ENCODE data around the gene MCF2L2.

GRCh38 chr3:183151086-183151485, 277.3 kb downstream of the MCF2L2 start:
- TF ChIP-seq CTCF (IDR thresholded peaks at IDR 0.05), result no peak
- no peak for TF ChIP-seq POLR2A (IDR thresholded peaks at IDR 0.05)
- no peak for TF ChIP-seq POLR2AphosphoS5 (IDR thresholded peaks at IDR 0.05; ENCODE audit: insufficient read depth in 1 of 2, low read depth in 1 of 2)

All from vagina (tissue), 2 donors.